HG03575 (cell line): Measurements from ENCODE around the gene UBE3D.
"Not testable (repeated sequence)": the region's sequence is repeated elsewhere in the genome, so short reads cannot be mapped to it uniquely, and the experiment has no call there.

Experiments
- ATAC-seq: cut with Tn5 transposase; IDR thresholded peaks from one replicate; pipeline ENCODE4 v1.9.1; 2021; ENCODE audit not compliant: unreplicated experiment, insufficient number of reproducible peaks, low FRiP score; ENCODE audit errors: extremely low read depth

The UBE3D gene

DNA sequence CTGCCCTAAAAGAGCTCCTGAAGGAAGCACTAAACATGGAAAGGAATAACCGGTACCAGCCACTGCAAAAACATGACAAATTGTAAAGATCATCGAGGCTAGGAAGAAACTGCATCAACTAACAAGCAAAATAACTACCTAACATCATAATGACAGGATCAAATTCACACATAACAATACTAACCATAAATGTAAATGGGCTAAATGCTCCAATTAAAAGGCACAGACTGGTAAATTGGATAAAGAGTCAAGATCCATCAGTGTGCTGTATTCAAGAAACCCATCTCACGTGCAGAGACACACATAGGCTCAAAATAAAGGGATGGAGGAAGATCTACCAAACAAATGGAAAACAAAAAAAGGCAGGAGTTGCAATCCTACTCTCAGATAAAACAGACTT, 212.7 kb downstream of the UBE3D start:
- ATAC-seq: not testable (repeated sequence)

DNA sequence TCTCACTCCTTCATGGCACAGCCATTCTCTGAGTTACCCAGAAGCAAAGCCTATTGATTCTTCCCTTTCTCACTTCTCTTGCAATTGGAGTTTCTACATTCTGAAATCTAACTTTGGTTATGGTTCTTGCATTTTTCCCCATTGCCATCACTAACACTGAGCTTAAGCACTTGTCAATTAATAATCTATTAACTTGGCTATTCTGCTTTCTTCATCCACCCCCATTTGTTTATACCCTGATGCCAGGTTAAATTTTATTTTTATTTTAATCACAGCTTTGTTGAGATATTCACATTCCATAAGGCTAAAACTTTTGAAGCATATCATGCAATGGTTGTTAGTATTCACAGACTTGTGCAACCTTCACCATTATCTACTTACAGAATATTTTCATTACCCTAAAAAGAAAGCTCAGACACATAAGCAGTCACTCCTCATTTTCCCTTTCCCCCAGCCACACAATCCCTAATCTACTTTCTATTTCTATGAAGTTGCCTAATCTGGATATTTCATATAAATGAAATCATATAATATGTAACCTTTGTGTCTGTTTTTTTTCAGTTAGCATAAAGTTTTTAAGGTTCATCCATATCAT, 222.3 kb downstream of the UBE3D start:
- ATAC-seq: no peak

DNA sequence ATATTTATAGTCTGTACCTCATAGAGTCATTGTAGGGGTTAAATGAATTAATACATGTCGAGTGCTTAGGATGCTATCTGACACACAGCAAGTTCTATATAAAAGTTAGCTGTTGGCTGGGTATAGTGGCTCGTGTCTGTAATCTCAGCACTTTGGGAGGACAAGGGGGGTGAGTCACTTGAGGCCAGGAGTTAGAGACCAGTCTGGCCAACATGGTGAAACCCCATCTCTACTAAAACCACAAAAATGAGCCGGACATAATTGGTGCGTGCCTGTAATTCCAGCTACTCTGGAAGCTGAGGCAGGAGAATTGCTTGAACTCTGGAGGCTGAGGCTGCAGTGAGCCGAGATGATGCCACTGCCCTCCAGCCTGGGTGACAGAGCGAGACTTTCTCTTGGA, 222.9 kb downstream of the UBE3D start:
- ATAC-seq: no peak
